ENCODE measurements around the gene METTL26.

Gene METTL26
- total RNA-seq, result 24.9 to 53.2 (median 34.4) reads per million in 4 experiments

- peak; percentile 86 for DNase-seq
Observed at GRCh38 chr16:636206-637080, at the start of gene METTL26. TSS of gene METTL26 (minus strand) at chr16:636305. CDS start at chr16:636290, 15 bp downstream.

GRCh38 chr16:684961-685696 lies 49.0 kb upstream of the METTL26 start:
- DNase-seq, result no peak

GRCh38 chr16:684071-684794 lies 48.1 kb upstream of the METTL26 start, which contains the start of gene JMJD8:
TSS of gene JMJD8 (minus strand) at chr16:684334. CDS start at chr16:684319, 15 bp downstream.
- DNase-seq, result peak; percentile 91

- DNase-seq, result no peak
Observed at GRCh38 chr16:683396-684070, 47.4 kb upstream of the METTL26 start.

GRCh38 chr16:682493-683395 lies 46.6 kb upstream of the METTL26 start:
- DNase-seq, result no peak

GRCh38 chr16:681746-682427 lies 45.8 kb upstream of the METTL26 start:
- DNase-seq, result no peak

- no peak for DNase-seq
Observed at GRCh38 chr16:680967-681745, 45.1 kb upstream of the METTL26 start.

- DNase-seq, result no peak
Observed at GRCh38 chr16:680625-680945, 44.5 kb upstream of the METTL26 start.

GRCh38 chr16:679814-680624 lies 43.9 kb upstream of the METTL26 start, which contains the start of gene STUB1:
TSS of gene STUB1 (plus strand) at chr16:680410. CDS start at chr16:680526, 116 bp downstream.
- peak; percentile 91 for DNase-seq

GRCh38 chr16:678858-679813 lies 43.0 kb upstream of the METTL26 start:
- DNase-seq, result peak; percentile 44

GRCh38 chr16:678209-678857 lies 42.2 kb upstream of the METTL26 start:
- DNase-seq, result no peak

- no peak for DNase-seq
Observed at GRCh38 chr16:677316-678190, 41.4 kb upstream of the METTL26 start.

GRCh38 chr16:676913-677312 lies 40.8 kb upstream of the METTL26 start:
- no peak for DNase-seq

- DNase-seq, result no peak
Observed at GRCh38 chr16:676565-676902, 40.4 kb upstream of the METTL26 start.

GRCh38 chr16:675884-676564 lies 39.9 kb upstream of the METTL26 start:
- no peak for DNase-seq
